D721Med (cell line): ENCODE data around the gene SHROOM3.

ENCODE experiments used
- DNase-seq: peaks from one replicate; pipeline ENCODE4 v3.0.0; 2011; ENCODE audit warnings: low spot score; ENCODE audit not compliant: insufficient read length
- FAIRE-seq: peaks from 2 replicates; lab custom pipeline; 2011; peaks lifted over from hg19 to GRCh38; lab: Jason Lieb, UNC
- CTCF ChIP-seq: IDR thresholded peaks from 2 replicates; pipeline ENCODE4 v1.5.1; 2012; ENCODE audit warnings: mild to moderate bottlenecking, control low read depth; ENCODE audit not compliant: insufficient read depth; ENCODE audit errors: missing control alignments

The SHROOM3 gene

DNA sequence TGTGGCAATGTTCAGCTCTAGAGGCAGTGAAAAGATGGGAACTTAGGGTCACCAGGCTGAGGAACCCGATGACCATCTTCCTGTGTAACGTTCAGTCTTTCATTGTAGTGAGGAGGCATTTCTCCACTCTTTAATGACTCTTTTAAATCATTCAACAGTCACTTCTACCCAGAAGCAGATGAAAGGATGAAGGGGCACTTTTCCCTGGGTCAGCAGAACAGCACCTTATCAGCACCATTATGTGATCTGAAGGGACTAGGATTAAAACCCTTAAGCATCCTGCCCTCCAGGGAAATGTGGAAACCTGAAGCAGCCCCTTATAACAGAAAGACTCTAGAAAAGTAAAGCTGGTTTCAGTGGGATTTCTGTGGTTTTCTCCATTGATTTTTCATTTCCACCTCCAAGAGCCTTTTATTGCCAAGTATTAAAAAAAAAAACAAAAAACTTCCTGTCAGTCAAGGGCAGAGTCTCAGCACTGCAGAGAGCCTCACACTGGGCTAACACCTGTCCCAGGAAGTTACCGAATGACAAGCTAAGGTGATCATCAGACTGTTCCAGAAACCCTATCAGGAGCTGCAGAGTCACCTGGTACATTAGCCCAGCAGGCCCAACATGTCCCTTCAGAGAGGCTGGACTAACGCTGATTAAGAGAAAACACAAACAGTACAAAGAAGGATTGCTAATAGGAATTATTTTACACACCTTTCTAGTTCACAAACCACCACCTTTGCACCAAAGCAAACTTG, 185.9 kb downstream of the SHROOM3 start:
- no peak for DNase-seq
- no peak for TF ChIP-seq CTCF
- no peak for FAIRE-seq

GRCh38 chr4:76622126-76622525, 187.1 kb downstream of the SHROOM3 start:
- no peak for TF ChIP-seq CTCF
- DNase-seq, result no peak
- FAIRE-seq, result no peak

- FAIRE-seq (no peak), DNase-seq (no peak)
- TF ChIP-seq CTCF, result no peak
Measured at GRCh38 chr4:76622717-76623116, 187.7 kb downstream of the SHROOM3 start.

DNA sequence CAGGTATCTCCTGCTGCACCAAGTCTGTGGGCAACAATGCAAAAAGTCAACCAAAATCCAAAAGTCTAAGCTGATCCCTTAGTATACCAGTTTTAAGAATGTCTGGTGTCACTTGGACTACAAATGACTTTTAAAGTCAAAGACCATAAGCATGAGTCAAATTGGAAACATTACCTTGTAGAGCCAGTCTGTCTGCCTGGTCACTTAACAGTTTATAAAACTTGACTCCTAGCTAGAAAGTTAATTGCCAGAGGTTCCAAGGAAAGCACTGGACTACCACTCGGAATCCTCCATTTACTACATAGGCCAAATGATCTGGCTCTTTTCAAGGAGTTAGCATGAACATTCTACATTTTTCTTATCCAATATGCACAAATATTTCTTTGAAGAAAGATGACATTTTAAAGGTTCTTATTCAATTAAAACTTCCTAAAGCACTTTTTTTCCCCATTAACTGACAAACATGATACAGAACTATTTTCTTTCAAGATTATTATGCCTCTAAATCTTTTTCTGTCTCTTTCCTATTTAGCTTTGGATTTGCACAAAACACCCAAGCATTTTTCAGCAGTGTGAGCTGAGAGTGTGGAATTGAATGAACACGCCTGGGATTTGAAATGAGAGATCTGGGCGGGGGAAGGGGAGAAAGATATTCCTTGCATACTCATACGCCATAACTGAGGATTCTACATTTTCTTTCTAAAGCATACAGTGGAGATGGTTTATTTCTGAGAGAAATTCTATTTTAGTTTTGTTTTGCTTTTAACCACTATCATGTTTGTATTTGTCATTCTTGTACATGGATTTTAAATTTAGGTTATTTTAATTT, 188.4 kb downstream of the SHROOM3 start:
- TF ChIP-seq CTCF, result no peak
- no peak for FAIRE-seq
- DNase-seq, result no peak

- DNase-seq, result no peak
- TF ChIP-seq CTCF, result no peak
- no peak for FAIRE-seq
Measured at GRCh38 chr4:76624241-76624681, 189.2 kb downstream of the SHROOM3 start.

DNA sequence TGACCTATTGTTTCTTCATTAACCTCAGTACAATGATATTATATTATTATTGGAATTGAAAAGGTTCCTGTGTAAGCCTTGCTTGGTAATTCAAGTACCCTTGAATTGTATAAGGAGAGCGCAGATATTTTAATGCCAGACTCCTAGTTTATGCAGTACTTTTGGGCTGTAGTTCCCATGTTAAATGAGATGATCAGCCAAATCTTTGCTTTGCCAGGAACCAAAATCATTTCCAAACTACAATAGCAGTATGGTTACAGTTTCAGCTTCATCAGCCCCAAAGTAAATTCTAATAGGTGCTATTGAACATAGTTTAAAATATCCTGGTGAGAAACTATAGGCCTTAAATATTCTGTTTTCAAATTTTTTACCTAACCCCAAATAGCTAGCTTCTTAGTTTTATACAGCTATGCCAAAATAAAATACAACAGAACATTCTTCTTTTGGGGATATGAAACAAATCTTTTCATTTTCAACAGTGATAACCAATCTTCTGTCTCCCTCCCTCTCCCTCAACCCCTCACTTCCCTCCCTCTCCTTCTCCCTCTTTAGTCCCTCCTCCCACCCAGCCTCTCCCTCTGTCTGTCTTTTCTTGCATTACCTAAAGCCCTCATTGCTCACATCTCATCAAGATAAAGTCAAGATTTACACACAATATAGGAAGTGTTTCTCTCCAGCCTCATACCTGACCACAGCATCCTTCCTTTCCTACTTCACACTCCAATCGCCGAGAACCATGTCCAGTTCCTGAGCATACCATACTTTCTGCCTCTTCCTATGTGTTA, 190.1 kb downstream of the SHROOM3 start:
- no peak for TF ChIP-seq CTCF
- FAIRE-seq, result no peak
- no peak for DNase-seq
